ENCODE results near the gene INF2.
"Not testable (repeated sequence)": the region's sequence is repeated elsewhere in the genome, so short reads cannot be mapped to it uniquely, and the experiment has no call there.

INF2 gene

GRCh38 chr14:104664107-104664506 lies 25.3 kb upstream of the INF2 start:
- no peak for FAIRE-seq

GRCh38 chr14:104664588-104664987 lies 24.8 kb upstream of the INF2 start:
- no peak for FAIRE-seq
- no peak for TF ChIP-seq SPI1 (IDR thresholded peaks at IDR 0.05; ENCODE audit: low read depth, low read length)
- TF ChIP-seq POLR2AphosphoS5 (IDR thresholded peaks at IDR 0.05; ENCODE audit: low read depth, low read length): no peak
- no peak for TF ChIP-seq POU2F2 (IDR thresholded peaks at IDR 0.05; ENCODE audit: low read depth, low read length)
- TF ChIP-seq PAX5 (IDR thresholded peaks at IDR 0.05; ENCODE audit: insufficient read depth, low read length, severe bottlenecking): no peak
- no peak for TF ChIP-seq TAF1 (IDR thresholded peaks at IDR 0.05; ENCODE audit: low read depth, low read length)
- TF ChIP-seq POLR2A (IDR thresholded peaks at IDR 0.05; ENCODE audit: low read depth, low read length): no peak
- no peak for DNase-seq (ENCODE audit: insufficient read length, low spot score)

More at GRCh38 chr14:104664107-104664506, 25.3 kb upstream of the INF2 start:
- no peak for DNase-seq (ENCODE audit: insufficient read length, low spot score)
- TF ChIP-seq SPI1 (IDR thresholded peaks at IDR 0.05; ENCODE audit: low read depth, low read length): no peak

GRCh38 chr14:104665114-104665656 lies 24.2 kb upstream of the INF2 start:
- DNase-seq (ENCODE audit: insufficient read length, low spot score) (no peak), FAIRE-seq (peak; percentile 99)
- TF ChIP-seq SPI1 (IDR thresholded peaks at IDR 0.05; ENCODE audit: low read depth, low read length) (0 out of 2 replicates have a peak, but pooled peaks have one; percentile 21), TAF1 (IDR thresholded peaks at IDR 0.05; ENCODE audit: low read depth, low read length) (no peak)

GRCh38 chr14:104665657-104666522 lies 23.5 kb upstream of the INF2 start:
- no peak for DNase-seq (ENCODE audit: insufficient read length, low spot score)
- FAIRE-seq: no peak
- TF ChIP-seq TAF1 (IDR thresholded peaks at IDR 0.05; ENCODE audit: low read depth, low read length) (no peak), SPI1 (IDR thresholded peaks at IDR 0.05; ENCODE audit: low read depth, low read length) (no peak), POU2F2 (IDR thresholded peaks at IDR 0.05; ENCODE audit: low read depth, low read length) (no peak), POLR2AphosphoS5 (IDR thresholded peaks at IDR 0.05; ENCODE audit: low read depth, low read length) (no peak), PAX5 (IDR thresholded peaks at IDR 0.05; ENCODE audit: insufficient read depth, low read length, severe bottlenecking) (no peak), POLR2A (IDR thresholded peaks at IDR 0.05; ENCODE audit: low read depth, low read length) (no peak)

- not testable (repeated sequence) for FAIRE-seq; DNase-seq (ENCODE audit: insufficient read length, low spot score)
Observed at GRCh38 chr14:104666523-104666895, 22.9 kb upstream of the INF2 start.

GRCh38 chr14:104666981-104667380 lies 22.4 kb upstream of the INF2 start:
- FAIRE-seq (no peak), DNase-seq (ENCODE audit: insufficient read length, low spot score) (no peak)
- TF ChIP-seq POU2F2 (IDR thresholded peaks at IDR 0.05; ENCODE audit: low read depth, low read length) (no peak), SPI1 (IDR thresholded peaks at IDR 0.05; ENCODE audit: low read depth, low read length) (no peak), POLR2A (IDR thresholded peaks at IDR 0.05; ENCODE audit: low read depth, low read length) (no peak), POLR2AphosphoS5 (IDR thresholded peaks at IDR 0.05; ENCODE audit: low read depth, low read length) (no peak), PAX5 (IDR thresholded peaks at IDR 0.05; ENCODE audit: insufficient read depth, low read length, severe bottlenecking) (no peak), TAF1 (IDR thresholded peaks at IDR 0.05; ENCODE audit: low read depth, low read length) (no peak)

GRCh38 chr14:104669697-104670096 lies 19.7 kb upstream of the INF2 start:
- TF ChIP-seq POU2F2 (IDR thresholded peaks at IDR 0.05; ENCODE audit: low read depth, low read length) (no peak), SPI1 (IDR thresholded peaks at IDR 0.05; ENCODE audit: low read depth, low read length) (no peak), TAF1 (IDR thresholded peaks at IDR 0.05; ENCODE audit: low read depth, low read length) (no peak), POLR2AphosphoS5 (IDR thresholded peaks at IDR 0.05; ENCODE audit: low read depth, low read length) (no peak), POLR2A (IDR thresholded peaks at IDR 0.05; ENCODE audit: low read depth, low read length) (no peak), PAX5 (IDR thresholded peaks at IDR 0.05; ENCODE audit: insufficient read depth, low read length, severe bottlenecking) (no peak)
- FAIRE-seq (no peak), DNase-seq (ENCODE audit: insufficient read length, low spot score) (no peak)

GRCh38 chr14:104671330-104671977 lies 18.0 kb upstream of the INF2 start:
- DNase-seq (ENCODE audit: insufficient read length, low spot score); FAIRE-seq: not testable (repeated sequence)

- DNase-seq (ENCODE audit: insufficient read length, low spot score); FAIRE-seq: not testable (repeated sequence)
Observed at GRCh38 chr14:104672119-104672518, 17.3 kb upstream of the INF2 start.

GRCh38 chr14:104673481-104673880 lies 15.9 kb upstream of the INF2 start:
- DNase-seq (ENCODE audit: insufficient read length, low spot score): no peak
- no peak for FAIRE-seq
- no peak for TF ChIP-seq PAX5 (IDR thresholded peaks at IDR 0.05; ENCODE audit: insufficient read depth, low read length, severe bottlenecking)
- no peak for TF ChIP-seq TAF1 (IDR thresholded peaks at IDR 0.05; ENCODE audit: low read depth, low read length)
- TF ChIP-seq POU2F2 (IDR thresholded peaks at IDR 0.05; ENCODE audit: low read depth, low read length): no peak
- no peak for TF ChIP-seq SPI1 (IDR thresholded peaks at IDR 0.05; ENCODE audit: low read depth, low read length)
- TF ChIP-seq POLR2A (IDR thresholded peaks at IDR 0.05; ENCODE audit: low read depth, low read length): no peak
- TF ChIP-seq POLR2AphosphoS5 (IDR thresholded peaks at IDR 0.05; ENCODE audit: low read depth, low read length): no peak
